Brain microvascular endothelial cell (primary cell): ENCODE measurements around the gene UBE2S.

Experiments used
- DNase-seq: peaks from one replicate; pipeline ENCODE4 v3.0.0-alpha.2; 2020
- H3K27ac ChIP-seq: fragments of 250-450 bp; sonication (Bioruptor Pico); 2 replicates; pipeline ENCODE4 v1.5.1; 2020; ENCODE audit warnings: mild to moderate bottlenecking, moderate library complexity
- H3K27me3 ChIP-seq: fragments of 250-450 bp; sonication (Bioruptor Pico); replicated peaks from 2 replicates; pipeline ENCODE4 v1.5.1; 2020; ENCODE audit warnings: mild to moderate bottlenecking
- H3K36me3 ChIP-seq: fragments of 250-450 bp; sonication (Bioruptor Pico); replicated peaks from 2 replicates; pipeline ENCODE4 v1.5.1; 2020; ENCODE audit warnings: mild to moderate bottlenecking
- H3K4me3 ChIP-seq: 2 replicates; pipeline ENCODE4 v1.5.1; 2011; ENCODE audit warnings: low read depth, mild to moderate bottlenecking, control low read depth, low read length, moderate library complexity
- CTCF ChIP-seq: IDR thresholded peaks from 2 replicates; pipeline ENCODE4 v1.5.1; 2011; ENCODE audit warnings: low read depth, mild to moderate bottlenecking, moderate library complexity, low read length, control low read depth, inconsistent platforms; ENCODE audit errors: missing control alignments
- in situ Hi-C: cut with HindIII; loops from 2 replicates; pipeline ENCODE4 v1.10.0; 2017; ENCODE audit warnings: low sequenced_read_pairs, low pct_ligation_motif_present

Gene UBE2S

DNA sequence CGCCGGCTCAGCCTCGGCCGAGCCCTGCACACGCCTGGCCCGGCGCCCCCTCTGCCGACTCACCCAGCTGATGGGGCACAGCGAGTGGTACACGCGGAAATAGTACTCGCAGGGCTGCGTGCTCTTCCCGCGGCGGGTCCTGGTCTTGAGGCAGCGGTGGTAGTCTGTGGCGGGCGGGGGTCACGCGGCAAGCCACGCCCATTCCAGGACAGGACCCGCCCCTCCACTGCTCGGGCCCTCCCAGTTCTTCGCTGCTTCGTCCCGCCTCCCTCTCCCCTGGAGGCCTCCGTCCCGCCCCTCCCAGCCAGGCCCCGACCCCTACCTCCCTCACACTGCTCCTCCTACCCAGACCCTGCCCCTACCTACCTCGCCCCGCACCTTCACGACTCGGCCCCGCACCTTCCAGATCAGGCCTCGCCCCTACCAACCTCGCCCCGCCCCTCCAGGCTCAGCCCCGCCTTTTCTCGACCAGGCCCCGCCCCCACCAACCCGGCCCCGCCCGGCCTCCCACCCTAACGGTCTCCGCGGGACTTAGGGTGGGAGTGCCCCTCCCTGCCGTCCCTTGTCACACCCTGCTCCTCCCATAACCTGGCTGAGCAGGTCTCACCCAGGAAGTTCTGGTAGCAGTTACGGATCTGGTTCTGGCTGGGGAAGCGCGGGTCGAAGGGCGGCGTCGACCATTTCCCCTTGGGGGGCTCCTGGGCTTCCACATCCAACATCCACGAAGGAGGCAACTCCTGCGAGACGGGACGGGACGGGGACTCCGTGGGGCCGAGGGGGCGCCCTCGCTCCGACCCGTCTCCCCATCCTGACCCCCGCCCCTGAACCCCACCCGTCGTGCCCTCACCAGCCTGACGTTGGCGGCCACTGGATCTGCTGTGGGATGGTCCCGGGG lies 53.5 kb downstream of the UBE2S start:
- H3K4me3 ChIP-seq: peak overlapping the region; percentile 49
- peak; percentile 40 for DNase-seq
- H3K27me3 ChIP-seq: peaks cover 23% of the 10 kb centered on the region
- H3K27ac ChIP-seq: no peak overlapping the region
- in situ Hi-C loops: no loop called here
- no peak for TF ChIP-seq CTCF
- no peaks in the 10 kb centered on the region for H3K36me3 ChIP-seq

DNA sequence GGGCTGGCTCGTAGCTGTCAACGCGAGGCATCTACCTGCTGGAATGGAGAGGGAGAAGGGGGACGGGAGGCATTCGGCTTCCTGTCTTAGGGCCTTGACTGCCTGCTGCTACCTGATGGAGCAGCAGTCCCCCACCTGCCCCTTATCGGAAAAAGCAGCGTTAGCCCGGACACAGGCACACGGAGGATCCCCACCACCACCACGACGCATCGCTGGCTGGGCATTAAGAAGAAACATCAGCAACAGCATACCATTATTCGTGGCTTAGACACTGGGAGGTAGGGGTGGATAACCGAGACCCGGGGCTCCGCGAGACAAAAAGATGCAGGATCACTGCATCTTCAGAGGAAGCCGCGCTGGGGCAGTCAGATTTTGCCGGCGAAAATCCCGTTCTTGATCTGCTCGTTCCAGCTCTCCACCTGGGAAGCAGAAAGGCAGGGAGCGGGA lies 54.2 kb downstream of the UBE2S start:
- peaks cover 23% of the 10 kb centered on the region for H3K27me3 ChIP-seq
- H3K36me3 ChIP-seq: no peaks in the 10 kb centered on the region
- H3K27ac ChIP-seq: no peak overlapping the region
- H3K4me3 ChIP-seq: peak overlapping the region; percentile 49
- no peak for TF ChIP-seq CTCF
- in situ Hi-C loops: no loop called here
- no peak for DNase-seq

DNA sequence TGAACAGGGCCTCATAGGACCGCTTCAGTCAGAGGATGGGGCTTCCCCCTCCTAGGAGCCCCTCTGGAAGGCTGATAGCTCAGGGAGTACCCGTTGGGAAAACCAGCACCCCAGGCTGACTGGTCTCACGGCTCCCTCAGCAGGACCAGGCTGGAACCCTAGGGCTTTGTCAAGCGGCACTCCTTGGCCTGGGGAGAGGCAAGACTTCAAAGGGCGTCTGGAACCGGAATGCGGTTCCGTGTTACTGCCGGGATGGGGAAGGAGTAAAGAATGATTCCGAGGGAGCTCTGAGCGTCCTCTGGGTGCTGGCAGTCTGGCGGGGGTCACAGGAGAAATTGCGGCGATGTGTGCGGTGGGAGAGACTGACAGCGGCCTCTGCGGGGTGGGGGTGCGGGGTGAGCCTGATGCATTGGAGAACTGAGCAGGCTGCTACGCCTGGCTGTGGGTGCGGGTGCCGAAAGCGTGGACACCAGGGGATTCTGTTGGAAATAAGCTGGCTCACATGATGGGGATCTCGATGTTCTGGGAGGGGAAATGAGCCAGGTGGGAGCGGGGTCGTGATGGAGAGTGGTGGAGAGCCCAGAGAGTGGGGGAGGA lies 54.9 kb downstream of the UBE2S start:
- Histone ChIP-seq H3K4me3 (no peak overlapping the region), H3K36me3 (no peaks in the 10 kb centered on the region), H3K27me3 (peaks cover 23% of the 10 kb centered on the region), H3K27ac (no peak overlapping the region)
- in situ Hi-C loops: no loop called here
- no peak for DNase-seq
- no peak for TF ChIP-seq CTCF

DNA sequence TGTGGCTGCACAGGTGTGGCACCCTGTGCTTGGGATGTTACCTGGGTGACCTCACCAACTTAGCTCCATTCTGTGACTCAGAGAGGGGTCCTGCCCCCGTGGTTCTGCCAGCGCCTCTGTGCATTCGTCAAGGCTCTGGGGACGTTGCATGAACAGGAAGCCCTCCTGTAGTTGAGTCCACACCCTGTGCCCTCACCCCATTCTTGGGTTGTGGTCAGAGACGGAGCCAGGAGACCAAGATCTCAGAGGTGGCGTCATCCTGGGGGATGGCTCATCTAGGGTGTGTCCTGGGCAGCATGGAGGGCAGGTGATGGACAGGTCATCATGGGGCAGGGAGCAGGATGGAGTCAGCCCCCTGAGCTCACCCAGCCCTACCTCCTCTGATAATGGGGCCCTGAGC lies 55.5 kb downstream of the UBE2S start:
- no peak for TF ChIP-seq CTCF
- no peak overlapping the region for H3K27ac ChIP-seq
- no peaks in the 10 kb centered on the region for H3K36me3 ChIP-seq
- DNase-seq: no peak
- peaks cover 23% of the 10 kb centered on the region for H3K27me3 ChIP-seq
- H3K4me3 ChIP-seq: no peak overlapping the region
- in situ Hi-C loops: no loop called here

DNA sequence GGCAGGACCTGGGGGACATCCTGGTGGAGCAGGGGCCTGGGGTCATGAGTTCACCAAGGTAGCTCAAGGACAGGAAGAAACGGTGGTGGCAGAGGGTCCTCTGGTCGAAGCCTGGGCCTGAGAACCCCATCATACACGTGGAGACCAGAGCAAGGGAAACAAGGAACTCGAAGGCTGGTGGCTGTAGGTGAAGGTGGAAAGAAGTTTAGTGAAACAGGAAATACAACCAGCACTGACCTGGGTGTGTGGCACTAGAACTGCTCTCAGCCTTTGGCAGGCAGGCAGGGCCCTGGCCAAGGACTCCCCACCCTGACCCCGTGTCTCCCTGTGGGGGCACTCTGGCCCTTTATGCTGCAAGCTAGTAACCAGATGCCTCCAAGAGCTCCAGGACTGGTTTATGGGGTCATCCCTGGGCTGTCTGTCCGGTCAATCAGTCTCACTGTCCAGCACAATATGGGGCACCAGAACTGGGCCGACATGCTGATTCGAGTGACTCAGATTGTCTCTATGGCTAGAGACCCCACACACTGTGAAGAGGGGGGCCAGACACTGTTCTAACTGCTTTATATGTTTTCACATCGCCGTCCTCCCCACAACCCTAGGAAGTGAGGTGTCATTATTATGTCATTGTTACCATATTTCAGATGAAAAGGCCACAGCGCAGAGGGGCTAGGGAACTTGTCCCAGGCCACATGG lies 56.8 kb downstream of the UBE2S start:
- no peak for DNase-seq
- no peak for TF ChIP-seq CTCF
- Histone ChIP-seq H3K36me3 (no peaks in the 10 kb centered on the region), H3K27me3 (peaks cover 21% of the 10 kb centered on the region), H3K4me3 (no peak overlapping the region), H3K27ac (no peak overlapping the region)
- in situ Hi-C loops: no loop called here
